ENCODE measurements around the gene NECAP2. TPM values are rescaled to one million over a fixed set of nuclear protein-coding genes. Genes with fewer than 3 reads are reported as not detected.
"Not testable (repeated sequence)": the region's sequence is repeated elsewhere in the genome, so short reads cannot be mapped to it uniquely, and the experiment has no call there.

The NECAP2 gene
- polyA plus RNA-seq, 6 donors from 2014 or later: 103 to 152 (median 134) TPM

DNA sequence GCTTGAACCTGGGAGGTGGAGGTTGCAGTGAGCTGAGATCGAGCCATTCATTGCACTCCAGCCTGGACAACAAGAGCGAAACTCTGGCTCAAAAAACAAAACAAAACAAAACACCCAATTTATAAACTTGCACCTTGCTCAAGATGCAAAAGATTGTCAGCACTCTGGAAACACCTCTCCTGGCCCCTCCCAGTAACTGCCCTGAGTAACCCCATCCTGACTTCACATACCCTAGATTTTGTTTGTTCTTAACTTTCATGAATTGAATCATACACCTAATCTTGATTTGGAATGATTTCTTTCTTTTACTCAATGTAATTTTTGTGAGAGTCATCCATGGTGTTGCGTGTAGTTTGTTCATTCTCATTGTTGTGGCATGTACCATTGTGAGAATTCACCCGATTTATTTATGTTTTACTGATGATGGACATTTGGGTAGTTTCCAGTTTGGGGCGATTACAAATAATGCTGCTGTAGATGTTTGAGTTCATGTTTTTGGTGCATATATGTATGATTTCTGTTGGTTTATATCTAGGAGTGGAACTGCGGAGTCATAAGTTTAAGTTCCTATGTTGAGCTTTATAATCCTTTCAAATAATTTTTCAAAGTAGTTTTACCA is 10.4 kb downstream of the NECAP2 start:
- no peaks in the 10 kb centered on the region for H3K27me3 Mint-ChIP-seq
- ATAC-seq (ENCODE audit: low read depth in 2 of 2) (no peak), DNase-seq (no peak)
- H3K4me1 Mint-ChIP-seq: peaks cover 0 to 24% (median 17%) of the 10 kb centered on the region in 3 donors
- peaks cover 26 to 28% of the 10 kb centered on the region in 2 donors for H3K36me3 Mint-ChIP-seq
- H3K9me3 Mint-ChIP-seq: no peaks in the 10 kb centered on the region
- peak overlapping the region in 1 of 6 donors; percentile 1 for H3K27ac Mint-ChIP-seq
- H3K4me3 Mint-ChIP-seq: no peak overlapping the region

DNA sequence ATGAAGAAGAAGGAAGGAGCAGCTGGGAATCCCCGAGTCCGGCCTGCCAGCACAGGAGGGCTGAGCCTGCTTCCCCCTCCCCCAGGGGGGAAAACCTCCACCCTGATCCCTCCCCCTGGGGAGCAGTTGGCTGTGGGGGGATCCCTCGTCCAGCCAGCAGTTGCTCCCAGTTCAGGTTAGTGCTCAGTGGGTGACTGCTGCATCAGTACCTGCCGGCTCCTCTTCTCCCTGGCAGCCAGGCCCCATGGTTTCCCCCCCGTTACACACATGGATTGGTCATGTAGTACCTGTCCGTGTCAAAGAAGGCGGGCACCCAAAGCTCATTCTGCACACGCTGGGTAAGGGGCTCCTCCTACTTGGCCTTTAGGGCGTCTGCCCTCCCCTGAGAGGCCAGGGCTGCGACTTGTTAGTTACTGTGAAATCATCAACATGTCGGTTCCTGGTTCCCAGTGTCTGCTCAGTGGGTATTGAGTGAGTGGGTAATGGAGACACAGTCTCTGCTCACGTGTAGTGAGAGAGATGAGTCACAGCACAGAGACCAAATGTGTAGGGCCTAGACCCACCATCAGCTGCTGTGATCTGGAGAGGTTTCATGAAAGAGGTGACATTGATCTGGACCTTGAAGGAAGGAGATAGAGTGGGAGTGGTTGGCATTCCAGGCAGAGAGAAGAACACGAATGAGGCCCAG is 11.5 kb downstream of the NECAP2 start:
- ATAC-seq (ENCODE audit: low read depth in 2 of 2) (no peak), DNase-seq (no peak)
- Mint-ChIP-seq H3K27ac (peak overlapping the region in 1 of 6 donors; percentile 69), H3K4me1 (peaks cover 0 to 24% (median 17%) of the 10 kb centered on the region in 3 donors), H3K27me3 (no peaks in the 10 kb centered on the region), H3K4me3 (peak overlapping the region in 1 of 8 donors; percentile 8), H3K9me3 (no peaks in the 10 kb centered on the region), H3K36me3 (peaks cover 26 to 28% of the 10 kb centered on the region in 2 donors)

DNA sequence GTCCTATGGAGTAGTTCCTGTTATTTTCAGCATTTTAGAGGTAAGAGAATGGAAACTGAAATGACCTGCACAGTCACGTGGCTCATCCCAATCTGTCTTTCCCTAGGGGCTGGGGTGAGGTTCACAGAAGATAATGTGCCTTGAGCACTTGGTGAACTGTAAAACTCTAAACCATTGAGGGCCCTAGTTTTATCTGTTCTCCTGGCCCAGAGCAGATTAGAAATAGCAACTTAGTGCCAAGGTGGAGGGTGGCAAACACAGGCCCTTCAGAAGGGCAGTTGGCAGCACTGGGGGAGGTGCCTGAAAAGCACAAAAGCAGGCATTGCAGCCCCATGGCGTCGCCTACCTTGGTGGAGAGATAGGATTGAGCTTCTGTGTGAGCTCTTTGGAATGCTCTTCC is 14.4 kb downstream of the NECAP2 start:
- H3K4me3 Mint-ChIP-seq; H3K27me3 Mint-ChIP-seq; ATAC-seq (ENCODE audit: low read depth in 2 of 2); H3K9me3 Mint-ChIP-seq; DNase-seq; H3K4me1 Mint-ChIP-seq: not testable (repeated sequence)
- Mint-ChIP-seq H3K36me3 (peaks cover 8 to 20% of the 10 kb centered on the region in 2 donors), H3K27ac (peak overlapping the region in 1 of 6 donors; percentile 20)

DNA sequence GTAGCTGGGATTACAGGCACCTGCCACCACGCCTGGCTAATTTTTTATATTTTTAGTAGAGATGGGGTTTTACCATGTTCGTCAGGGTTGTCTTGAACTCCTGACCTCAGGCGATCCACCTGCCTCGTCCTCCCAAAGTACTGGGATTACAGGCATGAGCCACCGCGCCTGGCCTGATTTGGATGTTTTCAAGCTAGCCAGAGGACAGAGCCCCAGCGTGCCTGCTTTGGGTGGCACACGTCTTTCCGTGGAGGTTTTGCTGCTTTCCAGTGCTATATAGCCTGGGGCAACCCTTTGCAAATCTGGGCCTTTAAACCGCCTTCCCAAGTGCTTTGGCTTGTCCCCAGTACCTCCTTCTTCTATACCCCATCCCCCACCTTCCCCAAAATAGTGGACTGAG is 15.6 kb downstream of the NECAP2 start:
- peak overlapping the region in 2 of 6 donors; percentile 36 to 46 for H3K27ac Mint-ChIP-seq
- not testable (repeated sequence) for ATAC-seq (ENCODE audit: low read depth in 2 of 2); DNase-seq; H3K9me3 Mint-ChIP-seq; H3K4me3 Mint-ChIP-seq; H3K4me1 Mint-ChIP-seq; H3K27me3 Mint-ChIP-seq
- H3K36me3 Mint-ChIP-seq: peaks cover 8 to 17% of the 10 kb centered on the region in 2 donors

DNA sequence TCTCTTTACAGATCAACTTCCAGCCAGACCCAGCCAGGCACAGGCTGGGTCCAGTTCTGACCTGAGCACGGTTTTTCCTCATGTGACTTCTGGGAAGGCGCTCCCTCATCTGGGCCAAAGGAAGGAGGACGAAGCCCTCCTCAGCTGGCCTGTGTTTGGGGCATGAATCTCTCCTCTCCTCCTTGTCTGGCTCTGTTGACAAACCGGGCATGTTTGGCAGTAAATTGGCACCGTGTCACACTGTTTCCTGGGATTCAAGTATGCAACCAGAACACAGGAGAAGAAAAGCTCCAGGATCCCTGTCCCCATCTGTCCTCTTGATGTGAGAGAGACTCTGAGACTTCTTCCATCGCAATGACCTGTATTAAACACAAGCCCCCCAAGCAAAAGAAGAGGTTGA is 18.3 kb downstream of the NECAP2 start:
- no peak for DNase-seq
- Mint-ChIP-seq H3K27ac (peak overlapping the region in 4 of 6 donors; percentile 42 to 79 (median 50)), H3K9me3 (no peaks in the 10 kb centered on the region), H3K4me3 (no peak overlapping the region), H3K27me3 (no peaks in the 10 kb centered on the region), H3K4me1 (no peaks in the 10 kb centered on the region), H3K36me3 (peaks cover 0 to 11% of the 10 kb centered on the region in 2 donors)
- no peak for ATAC-seq (ENCODE audit: low read depth in 2 of 2)

DNA sequence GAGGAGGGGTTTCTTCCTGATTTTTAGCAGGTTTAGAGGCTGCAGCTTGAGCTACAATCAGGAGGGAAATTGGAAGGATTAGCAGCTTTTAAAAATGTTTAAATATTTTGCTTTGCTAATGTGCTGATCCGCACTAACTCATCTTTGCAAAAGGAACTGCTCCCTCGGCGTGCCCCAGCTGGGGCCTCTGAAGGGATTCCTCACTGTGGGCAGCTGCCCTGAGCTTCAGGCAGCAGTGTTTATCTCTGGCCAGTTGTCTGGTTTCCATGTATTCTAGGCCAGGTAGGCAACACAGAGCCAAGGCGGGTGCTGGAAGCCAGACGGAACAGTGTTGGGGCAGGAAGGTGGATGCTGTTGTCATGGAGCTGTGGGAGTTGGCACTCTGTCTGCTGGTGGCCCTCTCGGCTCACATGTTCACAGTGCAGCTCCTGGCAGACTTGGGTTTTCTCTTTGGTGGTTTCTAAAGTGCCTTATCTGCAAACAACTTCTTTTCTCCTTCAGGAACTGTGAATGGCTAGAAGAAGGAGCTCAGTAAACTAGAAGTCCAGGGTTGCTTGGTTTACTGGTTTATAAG is 18.9 kb downstream of the NECAP2 start:
- ATAC-seq (ENCODE audit: low read depth in 2 of 2) (no peak), DNase-seq (no peak)
- Mint-ChIP-seq H3K4me1 (no peaks in the 10 kb centered on the region), H3K27ac (no peak overlapping the region), H3K27me3 (no peaks in the 10 kb centered on the region), H3K4me3 (no peak overlapping the region), H3K9me3 (no peaks in the 10 kb centered on the region), H3K36me3 (peaks cover 0 to 11% of the 10 kb centered on the region in 2 donors)

DNA sequence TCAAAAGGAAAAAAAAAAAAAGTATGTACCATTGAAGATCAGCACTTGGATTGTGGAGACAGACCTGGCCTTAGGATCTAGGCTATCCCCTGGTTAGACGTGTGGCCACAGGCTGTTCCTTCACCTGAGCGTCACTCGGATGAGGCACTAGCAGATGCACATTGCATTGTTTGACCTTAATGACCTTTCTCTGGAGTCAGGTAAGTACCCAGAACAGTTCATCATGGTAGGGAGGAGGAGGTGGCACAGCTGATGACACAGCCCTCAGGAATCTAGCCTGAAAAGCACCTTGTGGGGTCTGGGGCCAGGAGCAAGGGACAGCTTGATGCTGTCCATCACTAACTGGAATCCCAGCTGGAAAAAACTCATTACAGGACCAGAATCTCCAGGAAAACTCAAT is 21.2 kb downstream of the NECAP2 start:
- ATAC-seq (ENCODE audit: low read depth in 2 of 2) (no peak), DNase-seq (no peak)
- Mint-ChIP-seq H3K4me3 (no peak overlapping the region), H3K36me3 (no peaks in the 10 kb centered on the region), H3K27ac (peak overlapping the region in 1 of 6 donors; percentile 89), H3K9me3 (no peaks in the 10 kb centered on the region), H3K27me3 (no peaks in the 10 kb centered on the region), H3K4me1 (peaks cover 0 to 9% (median 0%) of the 10 kb centered on the region in 3 donors)

DNA sequence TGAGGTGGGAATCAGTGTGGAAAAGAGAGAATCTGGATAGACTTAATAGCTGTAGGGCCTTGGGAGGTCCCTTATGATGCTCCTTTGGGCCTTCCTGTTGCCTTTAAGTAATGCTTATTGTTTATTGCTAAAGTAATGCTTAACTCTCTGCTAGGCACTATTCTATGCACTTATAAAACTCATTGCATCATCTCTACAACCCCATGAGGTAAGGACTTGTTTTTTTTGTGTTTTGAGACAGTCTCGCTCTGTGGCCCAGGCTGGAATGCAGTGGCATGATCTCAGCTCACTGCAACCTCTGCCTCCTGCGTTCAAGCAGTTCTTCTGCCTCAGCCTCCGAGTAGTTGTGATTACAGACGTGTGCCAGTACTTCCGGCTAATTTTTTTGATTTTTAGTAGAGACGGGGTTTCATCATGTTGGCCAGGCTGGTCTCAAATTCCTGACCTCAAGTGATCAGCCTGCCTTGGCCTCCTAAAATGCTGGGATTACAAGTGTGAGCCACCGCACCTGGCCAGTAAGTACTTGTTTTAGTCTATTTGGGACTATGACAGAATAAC is 22.3 kb downstream of the NECAP2 start:
- peaks cover 0 to 4% of the 10 kb centered on the region in 2 donors for H3K36me3 Mint-ChIP-seq
- no peak overlapping the region for H3K4me3 Mint-ChIP-seq
- peaks cover 0 to 9% (median 3%) of the 10 kb centered on the region in 3 donors for H3K4me1 Mint-ChIP-seq
- DNase-seq (no peak), ATAC-seq (ENCODE audit: low read depth in 2 of 2) (no peak)
- no peaks in the 10 kb centered on the region for H3K27me3 Mint-ChIP-seq
- H3K27ac Mint-ChIP-seq: peak overlapping the region in 3 of 6 donors; percentile 7 to 85 (median 44)
- no peaks in the 10 kb centered on the region for H3K9me3 Mint-ChIP-seq

DNA sequence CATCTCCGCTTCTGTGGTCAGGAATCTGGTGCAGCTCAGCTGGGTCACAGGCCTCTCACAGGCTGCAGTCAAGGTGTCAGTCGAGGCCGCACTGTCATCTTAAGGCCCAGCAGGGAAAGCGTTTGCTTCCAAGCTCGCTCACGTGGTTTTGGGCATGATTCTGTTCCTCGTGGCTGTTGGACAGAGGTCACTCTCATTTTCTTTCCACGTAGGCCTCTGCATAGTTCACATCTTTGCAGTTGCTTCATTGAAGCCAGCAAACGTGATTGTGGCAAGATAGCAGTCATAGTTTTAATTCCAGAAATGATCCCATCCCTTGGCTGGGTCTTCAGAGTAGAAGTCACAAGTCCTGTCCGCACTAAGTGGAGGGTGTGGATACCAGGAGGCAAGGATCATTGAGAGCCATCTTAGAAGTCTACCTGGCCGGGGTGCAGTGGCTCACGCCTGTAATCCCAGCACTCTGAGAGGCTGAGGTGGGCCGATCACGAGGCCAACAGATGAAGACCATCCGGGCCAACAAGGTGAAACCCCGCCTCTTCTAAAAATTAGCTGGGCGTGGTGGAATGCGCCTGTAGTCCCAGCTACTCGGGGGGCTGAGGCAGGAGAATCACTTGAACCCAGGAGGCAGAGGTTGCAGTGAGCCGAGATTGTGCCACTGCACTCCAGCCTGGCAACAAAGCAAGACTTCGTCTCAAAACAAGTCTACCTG is 24.5 kb downstream of the NECAP2 start:
- peaks cover 0 to 9% (median 3%) of the 10 kb centered on the region in 3 donors for H3K4me1 Mint-ChIP-seq
- no peak for ATAC-seq (ENCODE audit: low read depth in 2 of 2)
- peak overlapping the region in 1 of 6 donors; percentile 51 for H3K27ac Mint-ChIP-seq
- no peaks in the 10 kb centered on the region for H3K9me3 Mint-ChIP-seq
- peaks cover 0 to 4% of the 10 kb centered on the region in 2 donors for H3K36me3 Mint-ChIP-seq
- no peak overlapping the region for H3K4me3 Mint-ChIP-seq
- no peaks in the 10 kb centered on the region for H3K27me3 Mint-ChIP-seq
- no peak for DNase-seq

DNA sequence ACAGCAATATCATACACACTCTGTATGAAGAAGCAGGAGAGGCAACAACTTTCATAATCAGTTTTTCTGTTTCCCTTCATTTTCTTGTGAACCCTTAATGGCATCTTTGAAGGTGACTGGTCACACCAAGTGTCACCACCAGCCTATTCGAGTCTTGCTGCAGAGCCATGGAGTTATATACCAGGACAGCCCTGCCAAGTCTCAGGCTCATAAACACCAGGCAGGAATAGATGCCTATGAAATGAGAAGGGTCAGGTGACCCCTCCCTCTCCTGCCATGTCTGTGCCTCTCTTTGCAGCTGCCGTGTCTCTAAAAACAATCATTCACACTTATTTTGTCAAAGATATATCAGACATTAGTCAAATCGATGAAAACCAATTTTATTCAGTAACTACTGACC is 28.0 kb downstream of the NECAP2 start:
- Mint-ChIP-seq H3K36me3 (peaks cover 10% of the 10 kb centered on the region in 2 donors), H3K27ac (no peak overlapping the region), H3K4me1 (peaks cover 0 to 9% (median 3%) of the 10 kb centered on the region in 3 donors), H3K9me3 (no peaks in the 10 kb centered on the region), H3K27me3 (no peaks in the 10 kb centered on the region), H3K4me3 (no peak overlapping the region)
- ATAC-seq (ENCODE audit: low read depth in 2 of 2): no peak
- no peak for DNase-seq

DNA sequence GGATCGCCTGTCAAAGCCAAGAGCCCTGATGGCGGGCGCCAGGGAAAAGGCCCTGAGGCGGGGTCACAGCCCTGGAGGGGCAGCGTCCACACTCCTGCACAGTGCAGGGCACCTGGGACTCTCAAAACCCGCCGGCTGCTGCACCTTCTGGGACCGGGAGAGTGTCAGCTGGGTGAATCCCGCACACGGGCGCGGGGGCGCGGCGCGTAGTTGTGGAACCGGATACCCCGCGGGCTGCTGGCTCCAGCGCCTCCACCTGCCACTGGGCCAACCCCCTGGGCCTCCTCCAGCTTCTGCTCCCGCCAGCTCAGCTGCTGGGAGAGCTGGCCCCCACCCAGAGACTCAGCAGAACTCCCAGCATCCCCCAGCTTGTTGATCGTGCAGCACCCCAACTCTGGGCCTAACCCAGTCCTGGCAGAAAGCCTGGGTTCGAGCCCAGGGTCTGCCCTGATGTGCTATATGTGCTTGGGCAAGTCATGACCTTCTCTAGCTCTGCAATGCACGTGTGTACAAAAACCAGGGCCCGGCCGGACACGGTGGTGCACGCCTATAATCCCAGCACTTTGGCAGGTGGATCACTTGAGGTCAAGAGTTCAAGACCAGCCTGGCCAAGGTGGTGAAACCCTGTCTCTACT is 33.8 kb downstream of the NECAP2 start:
- Mint-ChIP-seq H3K9me3 (no peaks in the 10 kb centered on the region), H3K4me1 (no peaks in the 10 kb centered on the region), H3K36me3 (peaks cover 9 to 16% of the 10 kb centered on the region in 2 donors), H3K27me3 (no peaks in the 10 kb centered on the region), H3K27ac (peak overlapping the region in 1 of 6 donors; percentile 62), H3K4me3 (no peak overlapping the region)
- DNase-seq (no peak), ATAC-seq (ENCODE audit: low read depth in 2 of 2) (no peak)

DNA sequence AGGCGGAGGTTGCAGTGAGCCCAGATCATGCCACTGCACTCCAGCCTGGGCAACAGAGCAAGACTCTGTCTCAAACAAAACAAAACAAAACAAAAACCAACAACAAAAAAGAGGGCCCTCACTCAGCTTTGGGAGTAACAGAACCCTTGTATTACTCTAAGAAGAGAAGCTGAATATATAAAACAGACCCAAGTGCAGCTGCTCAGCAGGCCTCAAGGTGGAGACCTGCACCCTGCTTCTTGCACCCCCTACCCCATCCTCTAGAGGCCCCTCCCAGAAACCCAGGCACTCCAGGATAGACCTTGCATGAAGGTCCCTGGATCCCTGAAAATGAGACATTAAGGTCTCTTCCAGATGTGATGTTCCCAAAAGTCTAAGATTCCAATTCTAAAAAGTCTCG is 34.4 kb downstream of the NECAP2 start:
- DNase-seq, H3K9me3 Mint-ChIP-seq, H3K27me3 Mint-ChIP-seq, H3K4me1 Mint-ChIP-seq, H3K4me3 Mint-ChIP-seq: not testable (repeated sequence)
- peak in 1 of 2 donors; percentile 37 for ATAC-seq (ENCODE audit: low read depth in 2 of 2)
- Mint-ChIP-seq H3K36me3 (peaks cover 9 to 16% of the 10 kb centered on the region in 2 donors), H3K27ac (peak overlapping the region in 2 of 6 donors; percentile 62 to 76)

Measured in naive B cell (primary cell).